Psoas muscle (tissue), 8 donors: ENCODE results near the gene DAND5. TPM values are rescaled to one million over a fixed set of nuclear protein-coding genes. Genes with fewer than 3 reads are reported as not detected.

Source experiments
- ATAC-seq, 4 donors: fragments of 200-7000 bp; cut with Tn5 transposase; one replicate each; pipeline ENCODE4 v1.9.1; 2020; ENCODE audit warnings: moderate library complexity in 3 of 4, mild to moderate bottlenecking in 2 of 4
- DNase-seq, 2 donors: peaks; one replicate each; pipeline ENCODE4 v3.0.0-alpha.2; 2020
- H3K27ac ChIP-seq: fragments of 200-600 bp; one replicate; pipeline ENCODE4 v1.8.0; 2022
- H3K27me3 ChIP-seq, 3 donors: fragments of 200-600 bp in 1 of 3; one replicate each; pipeline versions ENCODE4 v1.6.1 to v1.8.0; 2013 to 2022; ENCODE audit warnings: low read length in 2 of 3, mild to moderate bottlenecking in 2 of 3, moderate library complexity in 1 of 3; ENCODE audit not compliant: insufficient read depth in 3 of 3
- H3K36me3 ChIP-seq, 2 donors: fragments of 200-600 bp in 1 of 2; one replicate each; pipeline versions ENCODE4 v1.6.1 to v1.8.0; 2013 to 2022; ENCODE audit warnings: low read depth in 1 of 2, mild to moderate bottlenecking in 1 of 2, moderate library complexity in 1 of 2; ENCODE audit not compliant: insufficient read depth in 1 of 2
- H3K4me1 ChIP-seq: fragments of 200-600 bp; one replicate; pipeline ENCODE4 v1.8.0; 2022
- H3K4me3 ChIP-seq: fragments of 200-600 bp; one replicate; pipeline ENCODE4 v1.8.0; 2022; ENCODE audit warnings: mild to moderate bottlenecking
- H3K9me3 ChIP-seq: fragments of 200-600 bp; one replicate; pipeline ENCODE4 v1.8.0; 2022
- WGBS, 3 donors: extraction: QIAGEN DNeasy Blood & Tissue Kit; methylation state at CpG; one replicate each; pipeline versions ENCODE4 v1.1.6 to v1.1.7; 2013; 5-methylcytosine and 5-hydroxymethylcytosine counted together
- intact Hi-C, 2 donors: fragments of 100-400 bp; cut with DNase I; formaldehyde crosslinking; loops; one replicate each; pipeline versions ENCODE4 v1.11.0 to v1.14.2; 2022
- polyA plus RNA-seq, 3 donors: library from polyadenylated mRNA; stranded (reverse); fragments of 200-250 nt; gene quantifications; one replicate each; pipeline ENCODE4 v1.2.3, GENCODE V29; 2013
- total RNA-seq, 4 donors: library from RNA; stranded (reverse); fragmentation: NEBNext Ultra II Directional in 2 of 4; extraction: Animal tissue kit (Norgen Biotek cat#: 25700) in 2 of 4; gene quantifications; one replicate each; pipeline versions ENCODE4 v1.2.1 to v1.2.4, GENCODE V29; 2021 to 2023
- TF ChIP-seq, protein P1 (sequence below): fragments of 200-600 bp; IDR thresholded peaks from one replicate; pipeline ENCODE4 v1.8.0; 2022; ENCODE audit warnings: antibody characterized with exemption
- donor health status: healthy with polysubstance abuse.
- donor health status: DM: no; HTN: no; CAD: no; lungs with moderate emphysema.
- donor health status: Bipolar disorder and iron deficiency.
- donor health status: healthy.
- donor health status: DM: yes; HTN: yes; CAD: no.
- donor health status: DM: no; HTN: no; CAD: no.
- donor health status: DM: no; HTN: no; CAD: no.
- donor health status: DM: yes; HTN: yes; CAD: no.

Gene DAND5
- total and polyA plus RNA-seq, 7 donors: 0.26 TPM; not detected in 6

DNA sequence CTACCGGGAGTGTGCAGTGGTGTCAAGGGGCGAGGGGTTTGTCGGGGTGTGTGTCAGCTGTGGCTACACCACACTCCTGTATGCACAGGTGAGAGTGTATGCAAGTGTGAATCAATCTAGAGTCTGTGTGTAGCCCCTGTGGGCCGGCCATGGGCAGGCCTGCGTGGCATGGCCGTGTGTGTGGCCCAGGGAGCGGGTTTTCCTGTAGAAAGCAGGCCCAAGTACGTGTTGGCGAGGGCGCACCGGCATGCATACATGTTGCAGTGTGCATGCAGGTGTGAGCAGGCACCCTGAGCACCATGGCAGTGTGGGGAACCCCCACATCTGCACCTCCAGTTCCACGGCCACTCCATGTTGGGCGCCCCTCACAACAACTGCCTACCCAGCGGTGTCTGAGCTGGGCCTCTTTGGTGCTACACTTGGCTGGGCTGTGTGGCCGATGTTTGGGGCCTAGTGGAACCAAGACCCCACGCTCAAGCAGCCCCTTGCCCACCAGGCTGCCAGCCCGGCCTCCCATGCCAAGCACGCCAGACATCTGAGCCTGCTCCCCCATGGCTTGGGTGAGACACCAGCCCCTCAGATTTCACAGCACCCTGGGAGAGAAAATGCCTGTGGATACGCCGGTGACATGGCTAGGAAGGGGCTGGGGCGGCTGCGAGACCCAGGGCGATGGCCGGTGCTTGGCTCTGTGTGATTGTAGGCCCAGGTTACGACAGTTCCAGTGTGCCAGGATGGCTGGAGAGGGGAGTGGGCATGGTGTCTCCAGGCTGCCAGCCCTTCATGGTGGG is 28.0 kb downstream of the DAND5 start:
- peak overlapping the region; percentile 99 for H3K27ac ChIP-seq
- no peak for ATAC-seq
- H3K4me1 ChIP-seq: peaks cover 46% of the 10 kb centered on the region
- no peaks in the 10 kb centered on the region for H3K27me3 ChIP-seq
- intact Hi-C loops: loop anchor here in 1 of 2 donors (2.0 to 5.0 kb wide), 2 partner anchors 21 to 35 kb away; no protein-coding TSS in a partner anchor
- peak overlapping the region; percentile 95 for H3K4me3 ChIP-seq
- TF ChIP-seq, protein P1, sequence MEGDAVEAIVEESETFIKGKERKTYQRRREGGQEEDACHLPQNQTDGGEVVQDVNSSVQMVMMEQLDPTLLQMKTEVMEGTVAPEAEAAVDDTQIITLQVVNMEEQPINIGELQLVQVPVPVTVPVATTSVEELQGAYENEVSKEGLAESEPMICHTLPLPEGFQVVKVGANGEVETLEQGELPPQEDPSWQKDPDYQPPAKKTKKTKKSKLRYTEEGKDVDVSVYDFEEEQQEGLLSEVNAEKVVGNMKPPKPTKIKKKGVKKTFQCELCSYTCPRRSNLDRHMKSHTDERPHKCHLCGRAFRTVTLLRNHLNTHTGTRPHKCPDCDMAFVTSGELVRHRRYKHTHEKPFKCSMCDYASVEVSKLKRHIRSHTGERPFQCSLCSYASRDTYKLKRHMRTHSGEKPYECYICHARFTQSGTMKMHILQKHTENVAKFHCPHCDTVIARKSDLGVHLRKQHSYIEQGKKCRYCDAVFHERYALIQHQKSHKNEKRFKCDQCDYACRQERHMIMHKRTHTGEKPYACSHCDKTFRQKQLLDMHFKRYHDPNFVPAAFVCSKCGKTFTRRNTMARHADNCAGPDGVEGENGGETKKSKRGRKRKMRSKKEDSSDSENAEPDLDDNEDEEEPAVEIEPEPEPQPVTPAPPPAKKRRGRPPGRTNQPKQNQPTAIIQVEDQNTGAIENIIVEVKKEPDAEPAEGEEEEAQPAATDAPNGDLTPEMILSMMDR: no peak
- DNase-seq: no peak
- no peaks in the 10 kb centered on the region for H3K9me3 ChIP-seq
- H3K36me3 ChIP-seq: peaks cover 0 to 5% of the 10 kb centered on the region in 2 donors
- 24 to 36% (median 36%) methylated on average over 24 to 25 of the region's 25 CpGs for WGBS, 3 donors

DNA sequence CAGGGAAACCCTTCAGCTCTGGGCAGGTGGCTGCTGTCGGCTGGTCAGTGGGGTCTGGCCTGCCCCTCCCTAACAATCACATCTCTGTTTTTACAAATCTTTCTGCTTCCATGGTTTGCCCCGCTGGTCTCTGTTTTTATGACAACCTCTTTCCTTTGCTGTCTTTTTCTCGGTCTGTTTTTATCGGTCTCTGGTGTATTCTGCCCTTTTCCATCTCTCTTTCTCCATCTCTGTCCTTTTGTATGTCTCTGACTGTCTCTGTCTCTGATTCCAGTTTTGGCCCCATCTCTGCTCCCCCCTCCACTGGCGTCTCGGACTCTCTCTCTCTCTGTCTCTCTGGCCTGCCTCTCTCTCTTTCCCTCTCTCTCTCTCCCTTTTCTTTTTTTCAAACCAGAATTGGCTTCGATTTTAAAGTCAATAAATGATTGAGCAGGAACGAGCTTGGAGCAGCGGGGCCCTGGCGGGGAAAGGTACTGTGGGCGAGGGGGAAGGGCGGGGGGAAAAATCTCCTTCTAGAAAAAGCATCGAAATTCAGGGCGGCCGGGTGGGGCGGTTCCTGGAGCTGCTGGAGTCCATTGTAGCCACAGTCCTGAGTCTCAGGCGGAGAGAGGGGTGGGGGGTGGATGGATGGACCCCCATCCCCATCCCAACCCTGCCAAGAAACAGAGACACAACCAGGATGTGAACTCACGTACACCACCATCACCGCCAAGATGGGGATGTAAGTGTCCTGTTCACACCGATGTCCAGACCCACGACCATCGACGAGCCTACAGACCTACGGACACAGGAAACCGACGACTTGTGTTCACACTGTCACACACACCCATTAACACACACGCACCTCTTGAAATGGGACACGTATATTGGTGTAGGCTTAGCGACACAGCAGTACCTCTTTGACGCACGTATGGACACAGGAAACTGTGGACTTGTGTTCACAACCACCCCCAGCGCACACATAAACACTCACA is 28.9 kb downstream of the DAND5 start:
- TF ChIP-seq, protein P1: no peak
- intact Hi-C loops: loop anchor here (2.0 to 5.0 kb wide), 3 partner anchors 17 to 34 kb away; no protein-coding TSS in a partner anchor
- no peaks in the 10 kb centered on the region for H3K9me3 ChIP-seq
- H3K4me1 ChIP-seq: peaks cover 50% of the 10 kb centered on the region
- peaks cover 0 to 5% of the 10 kb centered on the region in 2 donors for H3K36me3 ChIP-seq
- no peak for ATAC-seq
- peak overlapping the region; percentile 99 for H3K27ac ChIP-seq
- peak in 1 of 2 donors; percentile 50 for DNase-seq
- 40 to 58% (median 43%) methylated on average over 32 of the region's 32 CpGs for WGBS, 3 donors
- H3K27me3 ChIP-seq: no peaks in the 10 kb centered on the region
- H3K4me3 ChIP-seq: peak overlapping the region; percentile 95

DNA sequence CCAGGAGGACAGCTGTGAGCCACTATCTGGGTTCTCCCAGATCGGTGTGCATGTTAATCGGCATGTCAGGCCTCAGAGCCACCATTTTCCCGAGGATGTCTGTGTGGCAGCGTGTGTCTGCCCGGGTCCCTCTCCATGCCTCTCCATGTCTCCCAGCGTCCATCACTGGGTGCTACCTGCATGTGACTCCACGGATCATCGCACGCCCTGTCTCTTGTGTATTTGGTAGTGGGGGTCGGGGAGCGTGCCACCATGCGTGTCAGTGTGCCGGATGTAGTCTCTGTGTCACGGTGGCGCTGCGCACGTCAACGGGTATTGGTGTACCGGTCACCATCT is 31.8 kb downstream of the DAND5 start:
- 14 to 48% (median 28%) methylated on average over 19 of the region's 19 CpGs for WGBS, 3 donors
- ATAC-seq: peak in 1 of 4 donors; percentile 7
- DNase-seq: peak in 1 of 2 donors; percentile 56
- TF ChIP-seq, protein P1: no peak
- Histone ChIP-seq H3K9me3 (no peaks in the 10 kb centered on the region), H3K27me3 (no peaks in the 10 kb centered on the region), H3K4me1 (peaks cover 78% of the 10 kb centered on the region), H3K27ac (peak overlapping the region; percentile 99), H3K4me3 (peak overlapping the region; percentile 60), H3K36me3 (peaks cover 0 to 5% of the 10 kb centered on the region in 2 donors)
- intact Hi-C loops: no loop called here

DNA sequence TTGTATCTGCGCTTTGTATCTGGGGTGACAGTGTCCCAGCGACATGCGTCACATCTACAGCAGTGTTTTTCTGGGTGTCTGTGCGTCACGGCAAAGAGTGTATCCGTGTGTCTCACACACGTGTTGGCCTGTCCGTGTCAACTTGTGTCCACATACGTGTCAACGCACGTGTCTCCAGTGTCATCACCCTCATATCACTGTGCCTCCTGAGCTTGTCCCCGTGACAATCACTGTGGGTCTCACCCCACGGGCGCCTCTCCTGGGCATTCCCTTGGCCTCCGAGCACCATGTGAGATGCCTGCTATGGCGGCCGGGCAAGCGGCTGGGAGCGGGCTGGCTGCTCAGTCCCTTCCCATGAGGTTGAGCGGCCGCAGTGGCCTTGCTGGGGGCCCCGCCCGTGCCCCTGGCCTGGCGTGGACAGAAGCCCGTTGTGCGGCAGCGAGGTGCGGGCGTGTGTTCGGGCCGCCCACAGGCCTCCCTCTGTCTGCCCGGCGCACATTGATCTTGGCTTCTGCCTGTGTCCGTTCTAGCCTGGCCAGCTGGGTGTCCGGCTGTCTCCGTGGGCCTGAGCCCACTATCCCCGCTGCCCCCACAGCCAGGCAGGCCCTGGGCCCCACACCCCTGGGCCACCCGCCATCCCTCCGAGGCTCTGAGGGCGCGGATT is 32.3 kb downstream of the DAND5 start:
- Histone ChIP-seq H3K4me1 (peaks cover 80% of the 10 kb centered on the region), H3K27ac (peak overlapping the region; percentile 99), H3K4me3 (peak overlapping the region; percentile 60), H3K9me3 (no peaks in the 10 kb centered on the region), H3K27me3 (no peaks in the 10 kb centered on the region), H3K36me3 (peaks cover 0 to 5% of the 10 kb centered on the region in 2 donors)
- intact Hi-C loops: loop anchor here in 1 of 2 donors (2.0 kb wide), 1 partner anchor 31 kb away; no protein-coding TSS in a partner anchor
- TF ChIP-seq, protein P1: no peak
- 20 to 30% (median 25%) methylated on average over 39 to 41 of the region's 41 CpGs for WGBS, 3 donors
- peak; percentile 14 to 44 (median 31) for ATAC-seq
- peak in 1 of 2 donors; percentile 82 for DNase-seq
